AML-193 (cell line): ENCODE results near the gene NIT1.

ENCODE experiments used
- DNase-seq, 2 experiments: peaks; one replicate each; lab custom pipeline; 2025; lab: John Stamatoyannopoulos, UW

NIT1 gene

GRCh38 chr1:161117759-161118581 is at the start of gene NIT1, which contains the start of gene PFDN2:
Gene NIT1, plus strand, starts transcription at chr1:161118105. Its CDS starts 72 bp downstream, at chr1:161118177.
Gene PFDN2, minus strand, starts transcription at chr1:161118037. Its CDS starts 11 bp downstream, at chr1:161118026.
- peak; percentile 71 to 73 for DNase-seq

GRCh38 chr1:161068306-161069234 is 49.3 kb upstream of the NIT1 start:
- peak; percentile 92 for DNase-seq

GRCh38 chr1:161069241-161069640 is 48.7 kb upstream of the NIT1 start:
- no peak for DNase-seq

GRCh38 chr1:161069731-161070270 is 48.1 kb upstream of the NIT1 start, which contains the start of gene ARHGAP30:
Gene ARHGAP30, minus strand, starts transcription at chr1:161069891. Its CDS starts 267 bp downstream, at chr1:161069624.
- peak; percentile 97 to 99 for DNase-seq

GRCh38 chr1:161070761-161071160 is 47.1 kb upstream of the NIT1 start:
- no peak for DNase-seq

- peak; percentile 67 to 74 for DNase-seq
These were observed 46.0 kb upstream of the NIT1 start for GRCh38 chr1:161071886-161072371.

GRCh38 chr1:161072751-161073449 is 45.0 kb upstream of the NIT1 start:
- DNase-seq, result no peak

GRCh38 chr1:161073474-161074121 is 44.3 kb upstream of the NIT1 start:
- no peak for DNase-seq

GRCh38 chr1:161074676-161075368 is 43.1 kb upstream of the NIT1 start:
- no peak for DNase-seq

- no peak for DNase-seq
These were observed 41.5 kb upstream of the NIT1 start for GRCh38 chr1:161076410-161076809.

GRCh38 chr1:161077426-161077825 is 40.5 kb upstream of the NIT1 start:
- DNase-seq, result no peak

- no peak for DNase-seq
These were observed 38.3 kb upstream of the NIT1 start for GRCh38 chr1:161079436-161080110.

- no peak for DNase-seq
These were observed 37.2 kb upstream of the NIT1 start for GRCh38 chr1:161080441-161081405.

- no peak for DNase-seq
These were observed 36.4 kb upstream of the NIT1 start for GRCh38 chr1:161081519-161081918.

- DNase-seq, result no peak
These were observed 35.4 kb upstream of the NIT1 start for GRCh38 chr1:161082483-161082882.

- DNase-seq, result peak; percentile 92
These were observed 34.7 kb upstream of the NIT1 start for GRCh38 chr1:161082996-161083747.

- DNase-seq, result no peak
These were observed 33.9 kb upstream of the NIT1 start for GRCh38 chr1:161083748-161084596.
